ENCODE results near the gene TAS1R1.

The TAS1R1 gene

GRCh38 chr1:6614019-6614928, 59.2 kb downstream of the TAS1R1 start:
- DNase-seq: peak; percentile 70

- peak; percentile 26 for DNase-seq
These were observed 60.0 kb downstream of the TAS1R1 start for GRCh38 chr1:6614929-6615785.

- no peak for DNase-seq
These were observed 63.9 kb downstream of the TAS1R1 start for GRCh38 chr1:6619045-6619444.

GRCh38 chr1:6621429-6622391, 66.6 kb downstream of the TAS1R1 start:
- DNase-seq: no peak

GRCh38 chr1:6622396-6623152, 67.5 kb downstream of the TAS1R1 start:
- DNase-seq: no peak

GRCh38 chr1:6623269-6623965, 68.3 kb downstream of the TAS1R1 start:
- no peak for DNase-seq

- DNase-seq: peak; percentile 88
These were observed 69.8 kb downstream of the TAS1R1 start, which contains the start of gene THAP3 for GRCh38 chr1:6624710-6625583. Gene THAP3, plus strand, starts transcription at chr1:6624868. Its CDS starts 351 bp downstream, at chr1:6625219.

- DNase-seq: peak; percentile 5
These were observed 70.6 kb downstream of the TAS1R1 start for GRCh38 chr1:6625584-6626149.

- no peak for DNase-seq
These were observed 71.9 kb downstream of the TAS1R1 start for GRCh38 chr1:6627031-6627430.

- no peak for DNase-seq
These were observed 72.9 kb downstream of the TAS1R1 start for GRCh38 chr1:6627841-6628545.

GRCh38 chr1:6628971-6629479, 73.9 kb downstream of the TAS1R1 start:
- DNase-seq: no peak

Data from activated naive CD4-positive, alpha-beta T cell treated with Interleukin-2 at 50 U/mL for 16 hours (primary cell).